Measurements from ENCODE around the gene GRHL3.

GRHL3 gene

DNA sequence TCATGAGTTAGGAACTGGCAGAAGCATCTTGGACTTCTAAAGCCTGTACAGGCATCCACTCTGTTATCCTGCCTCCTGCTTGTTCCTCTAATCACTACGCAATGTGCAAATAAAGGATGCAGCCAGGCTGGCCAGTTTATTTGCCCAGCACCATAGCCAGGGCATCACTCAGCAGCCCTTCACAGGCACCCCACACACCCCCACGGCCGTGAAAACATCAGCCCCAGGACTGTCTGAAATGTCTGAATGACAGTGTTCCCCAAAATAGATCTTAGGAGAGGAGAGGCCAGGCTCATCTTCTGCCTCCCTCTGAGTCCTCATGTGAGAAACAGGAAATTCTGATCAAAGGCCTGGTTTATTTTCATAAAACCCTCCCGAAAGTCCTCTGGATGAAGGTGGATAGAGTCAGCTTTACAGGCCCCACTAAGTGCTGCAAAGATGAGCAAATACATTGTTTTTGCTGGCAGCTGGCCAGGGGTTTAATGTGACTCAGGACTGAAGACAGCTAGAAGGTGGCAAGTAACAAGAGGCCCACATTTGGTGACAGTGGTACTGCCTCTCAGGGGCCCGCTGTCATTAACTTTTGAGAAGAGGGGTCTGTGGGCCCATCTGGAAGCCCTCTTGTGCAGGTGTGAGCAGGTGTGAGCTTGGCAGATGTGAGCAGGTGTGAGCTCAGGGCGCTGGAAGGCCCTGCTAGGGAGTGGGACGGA is 32.9 kb downstream of the GRHL3 start:
- in situ Hi-C loops (cut with HindIII; ENCODE audit: low sequenced_read_pairs) = no loop called here
- TF ChIP-seq, protein P1, sequence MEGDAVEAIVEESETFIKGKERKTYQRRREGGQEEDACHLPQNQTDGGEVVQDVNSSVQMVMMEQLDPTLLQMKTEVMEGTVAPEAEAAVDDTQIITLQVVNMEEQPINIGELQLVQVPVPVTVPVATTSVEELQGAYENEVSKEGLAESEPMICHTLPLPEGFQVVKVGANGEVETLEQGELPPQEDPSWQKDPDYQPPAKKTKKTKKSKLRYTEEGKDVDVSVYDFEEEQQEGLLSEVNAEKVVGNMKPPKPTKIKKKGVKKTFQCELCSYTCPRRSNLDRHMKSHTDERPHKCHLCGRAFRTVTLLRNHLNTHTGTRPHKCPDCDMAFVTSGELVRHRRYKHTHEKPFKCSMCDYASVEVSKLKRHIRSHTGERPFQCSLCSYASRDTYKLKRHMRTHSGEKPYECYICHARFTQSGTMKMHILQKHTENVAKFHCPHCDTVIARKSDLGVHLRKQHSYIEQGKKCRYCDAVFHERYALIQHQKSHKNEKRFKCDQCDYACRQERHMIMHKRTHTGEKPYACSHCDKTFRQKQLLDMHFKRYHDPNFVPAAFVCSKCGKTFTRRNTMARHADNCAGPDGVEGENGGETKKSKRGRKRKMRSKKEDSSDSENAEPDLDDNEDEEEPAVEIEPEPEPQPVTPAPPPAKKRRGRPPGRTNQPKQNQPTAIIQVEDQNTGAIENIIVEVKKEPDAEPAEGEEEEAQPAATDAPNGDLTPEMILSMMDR (IDR thresholded peaks at IDR 0.05; ENCODE audit: low read depth, low read length, missing control alignments) = no peak
- DNase-seq (ENCODE audit: low read depth) = no peak
- H3K4me3 ChIP-seq (ENCODE audit: low read depth, low read length) = no peak overlapping the region

DNA sequence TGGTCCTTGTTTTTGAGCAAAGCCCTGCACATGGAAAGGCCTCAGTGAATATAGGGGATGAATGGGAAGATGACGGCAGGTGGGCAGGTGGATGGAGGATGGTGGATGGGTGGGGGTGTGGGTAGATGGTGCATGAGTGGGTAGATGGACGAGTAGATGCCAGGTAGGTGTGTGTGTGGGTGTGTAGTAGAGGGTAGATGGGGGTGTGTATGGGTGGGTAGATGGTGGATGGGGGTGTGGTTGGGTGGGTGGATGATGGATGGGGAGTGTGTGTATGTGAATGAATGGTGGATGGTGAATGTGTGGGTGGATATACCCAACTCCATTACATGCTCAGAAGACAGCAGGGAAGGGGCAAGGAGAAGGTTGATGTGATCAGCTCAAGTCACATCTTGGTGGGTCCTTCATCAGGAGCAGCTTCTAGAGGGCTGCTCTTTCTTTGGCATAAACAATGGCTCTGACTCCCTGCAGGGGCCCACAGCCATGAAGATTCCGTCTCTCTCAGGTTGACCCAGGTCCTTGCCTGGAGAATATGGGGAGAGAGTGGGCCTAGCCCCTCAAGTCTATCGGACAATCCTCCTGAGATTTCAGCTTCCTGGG is 34.2 kb downstream of the GRHL3 start:
- TF ChIP-seq, protein P1 (IDR thresholded peaks at IDR 0.05; ENCODE audit: low read depth, low read length, missing control alignments) = no peak
- in situ Hi-C loops (cut with HindIII; ENCODE audit: low sequenced_read_pairs) = no loop called here
- no peak for DNase-seq (ENCODE audit: low read depth)
- H3K4me3 ChIP-seq (ENCODE audit: low read depth, low read length) = no peak overlapping the region

DNA sequence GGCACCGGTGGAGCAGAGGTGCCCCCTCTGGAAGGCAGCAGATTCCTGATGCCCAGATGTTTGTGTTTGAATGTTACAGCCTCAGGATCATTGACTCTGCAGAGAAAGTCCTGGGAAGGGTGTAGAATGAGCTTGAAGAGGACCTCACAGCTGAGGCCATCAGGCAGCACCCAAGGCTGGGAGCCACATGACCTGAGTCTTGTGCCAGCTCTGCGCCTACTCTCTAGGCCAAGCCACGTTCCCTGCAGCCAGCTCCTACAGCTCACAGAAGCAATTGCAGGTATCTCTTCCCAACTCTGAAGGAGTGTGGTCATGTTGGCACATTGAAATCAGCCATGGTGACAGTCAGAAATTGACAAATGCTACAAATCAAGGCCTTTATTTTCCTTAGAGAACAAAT is 36.3 kb downstream of the GRHL3 start:
- TF ChIP-seq, protein P1 (IDR thresholded peaks at IDR 0.05; ENCODE audit: low read depth, low read length, missing control alignments) = no peak
- in situ Hi-C loops (cut with HindIII; ENCODE audit: low sequenced_read_pairs) = no loop called here
- no peak for DNase-seq (ENCODE audit: low read depth)
- no peak overlapping the region for H3K4me3 ChIP-seq (ENCODE audit: low read depth, low read length)

DNA sequence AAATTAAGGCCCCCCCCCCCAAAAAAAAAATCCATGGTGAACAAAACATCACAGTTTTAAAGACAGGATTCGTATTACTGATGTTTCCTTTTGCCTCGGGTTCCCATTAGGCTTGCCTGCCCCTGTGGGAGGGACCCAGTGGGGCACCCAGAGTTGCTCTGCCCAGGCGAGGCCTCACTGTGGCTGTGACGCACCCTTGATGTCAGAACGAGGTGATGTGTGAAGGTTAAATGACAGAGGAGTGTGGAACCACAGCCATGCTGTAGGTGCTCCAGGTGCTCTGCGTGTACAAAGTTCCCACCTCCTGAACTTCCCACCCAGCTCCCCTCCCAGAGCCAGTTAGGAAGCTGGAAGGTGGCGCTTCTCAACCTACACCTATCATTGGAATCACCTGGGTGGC is 37.9 kb downstream of the GRHL3 start:
- DNase-seq (ENCODE audit: low read depth) = no peak
- TF ChIP-seq, protein P1 (IDR thresholded peaks at IDR 0.05; ENCODE audit: low read depth, low read length, missing control alignments) = no peak
- H3K4me3 ChIP-seq (ENCODE audit: low read depth, low read length) = no peak overlapping the region
- in situ Hi-C loops (cut with HindIII; ENCODE audit: low sequenced_read_pairs) = no loop called here

DNA sequence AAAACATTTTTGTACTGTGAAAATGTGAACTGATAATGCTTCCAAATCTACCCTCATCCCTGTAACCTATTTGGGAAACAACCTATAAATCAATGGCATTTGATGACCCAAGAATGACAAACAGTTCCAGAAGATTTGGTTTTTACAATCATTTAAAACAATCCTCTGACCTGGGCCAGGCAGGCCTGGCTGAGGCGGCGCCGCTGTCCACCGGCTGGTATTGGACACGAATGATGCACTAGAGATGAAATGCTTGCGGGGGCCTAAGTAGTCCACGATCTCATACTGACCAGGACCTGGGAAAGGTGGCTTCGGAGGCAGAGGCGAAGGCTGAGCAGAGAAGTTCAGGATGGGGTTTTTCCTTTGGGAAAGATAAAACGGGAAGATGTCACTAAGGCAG is 41.5 kb downstream of the GRHL3 start:
- H3K4me3 ChIP-seq (ENCODE audit: low read depth, low read length) = no peak overlapping the region
- in situ Hi-C loops (cut with HindIII; ENCODE audit: low sequenced_read_pairs) = no loop called here
- DNase-seq (ENCODE audit: low read depth) = no peak
- TF ChIP-seq, protein P1 (IDR thresholded peaks at IDR 0.05; ENCODE audit: low read depth, low read length, missing control alignments) = no peak

DNA sequence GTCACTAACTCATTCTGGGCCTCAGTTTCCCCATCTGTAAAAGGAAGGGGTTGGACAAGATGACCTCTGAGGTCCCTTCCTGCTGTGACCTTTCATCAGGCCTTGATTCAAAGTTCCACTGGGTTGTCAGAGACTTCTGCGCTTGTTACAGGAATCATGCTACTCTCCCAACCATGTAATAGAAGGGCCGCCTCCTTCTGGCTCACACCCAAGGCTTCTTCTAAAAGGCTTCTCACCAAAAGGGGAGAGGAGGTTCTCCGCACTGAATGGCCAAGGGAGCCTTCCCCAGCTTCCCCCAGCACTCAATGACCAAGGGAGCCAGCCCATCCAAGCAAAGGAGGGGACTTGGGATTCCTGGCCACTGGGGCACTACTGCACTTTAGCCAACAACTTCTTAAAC is 42.7 kb downstream of the GRHL3 start:
- H3K4me3 ChIP-seq (ENCODE audit: low read depth, low read length) = no peak overlapping the region
- no peak for DNase-seq (ENCODE audit: low read depth)
- in situ Hi-C loops (cut with HindIII; ENCODE audit: low sequenced_read_pairs) = no loop called here
- TF ChIP-seq, protein P1 (IDR thresholded peaks at IDR 0.05; ENCODE audit: low read depth, low read length, missing control alignments) = no peak
